AG09309 (cell line): ENCODE data around the gene PDPN.

ENCODE experiments used
- DNase-seq: peaks from one replicate; pipeline ENCODE4 v3.0.0-alpha.2; 2010; ENCODE audit warnings: low read depth
- H3K4me3 ChIP-seq: 2 replicates; pipeline ENCODE4 v1.5.1; 2011; ENCODE audit warnings: mild to moderate bottlenecking, low read depth, low read length, moderate library complexity; ENCODE audit not compliant: control insufficient read depth
- TF ChIP-seq, protein P1 (sequence below): IDR thresholded peaks from 2 replicates; pipeline ENCODE4 v1.5.1; 2011; ENCODE audit warnings: mild to moderate bottlenecking, low read depth, low read length, inconsistent platforms; ENCODE audit not compliant: insufficient read depth, control insufficient read depth; ENCODE audit errors: missing control alignments

PDPN gene

GRCh38 chr1:13584876-13585611 is 1.4 kb downstream of the PDPN start:
- DNase-seq, result no peak
- no peak overlapping the region for H3K4me3 ChIP-seq
- TF ChIP-seq, protein P1, sequence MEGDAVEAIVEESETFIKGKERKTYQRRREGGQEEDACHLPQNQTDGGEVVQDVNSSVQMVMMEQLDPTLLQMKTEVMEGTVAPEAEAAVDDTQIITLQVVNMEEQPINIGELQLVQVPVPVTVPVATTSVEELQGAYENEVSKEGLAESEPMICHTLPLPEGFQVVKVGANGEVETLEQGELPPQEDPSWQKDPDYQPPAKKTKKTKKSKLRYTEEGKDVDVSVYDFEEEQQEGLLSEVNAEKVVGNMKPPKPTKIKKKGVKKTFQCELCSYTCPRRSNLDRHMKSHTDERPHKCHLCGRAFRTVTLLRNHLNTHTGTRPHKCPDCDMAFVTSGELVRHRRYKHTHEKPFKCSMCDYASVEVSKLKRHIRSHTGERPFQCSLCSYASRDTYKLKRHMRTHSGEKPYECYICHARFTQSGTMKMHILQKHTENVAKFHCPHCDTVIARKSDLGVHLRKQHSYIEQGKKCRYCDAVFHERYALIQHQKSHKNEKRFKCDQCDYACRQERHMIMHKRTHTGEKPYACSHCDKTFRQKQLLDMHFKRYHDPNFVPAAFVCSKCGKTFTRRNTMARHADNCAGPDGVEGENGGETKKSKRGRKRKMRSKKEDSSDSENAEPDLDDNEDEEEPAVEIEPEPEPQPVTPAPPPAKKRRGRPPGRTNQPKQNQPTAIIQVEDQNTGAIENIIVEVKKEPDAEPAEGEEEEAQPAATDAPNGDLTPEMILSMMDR, result no peak

GRCh38 chr1:13585612-13585991 is 2.0 kb downstream of the PDPN start:
- DNase-seq, result no peak
- H3K4me3 ChIP-seq, result no peak overlapping the region
- TF ChIP-seq, protein P1, result no peak

DNA sequence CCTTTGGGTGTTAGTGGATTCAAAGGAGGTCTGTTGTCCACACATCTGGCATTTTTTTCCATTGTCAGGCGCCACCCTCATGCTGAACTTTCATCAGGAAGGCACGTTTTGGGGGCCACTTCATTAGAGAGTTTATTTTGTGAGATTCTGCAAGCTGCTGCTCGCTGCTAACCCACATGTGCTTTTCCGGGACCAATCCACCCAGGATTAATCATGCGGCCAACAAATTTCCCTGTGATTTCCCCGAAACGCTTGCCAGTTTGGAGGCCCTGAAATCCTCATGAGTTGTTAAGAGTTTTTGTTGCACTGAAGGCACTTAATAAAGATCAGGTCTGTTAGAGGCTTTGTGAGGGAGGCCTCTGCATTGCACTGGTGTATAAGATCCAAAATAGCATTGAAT is 2.4 kb downstream of the PDPN start:
- TF ChIP-seq, protein P1, result no peak
- H3K4me3 ChIP-seq, result no peak overlapping the region
- no peak for DNase-seq

DNA sequence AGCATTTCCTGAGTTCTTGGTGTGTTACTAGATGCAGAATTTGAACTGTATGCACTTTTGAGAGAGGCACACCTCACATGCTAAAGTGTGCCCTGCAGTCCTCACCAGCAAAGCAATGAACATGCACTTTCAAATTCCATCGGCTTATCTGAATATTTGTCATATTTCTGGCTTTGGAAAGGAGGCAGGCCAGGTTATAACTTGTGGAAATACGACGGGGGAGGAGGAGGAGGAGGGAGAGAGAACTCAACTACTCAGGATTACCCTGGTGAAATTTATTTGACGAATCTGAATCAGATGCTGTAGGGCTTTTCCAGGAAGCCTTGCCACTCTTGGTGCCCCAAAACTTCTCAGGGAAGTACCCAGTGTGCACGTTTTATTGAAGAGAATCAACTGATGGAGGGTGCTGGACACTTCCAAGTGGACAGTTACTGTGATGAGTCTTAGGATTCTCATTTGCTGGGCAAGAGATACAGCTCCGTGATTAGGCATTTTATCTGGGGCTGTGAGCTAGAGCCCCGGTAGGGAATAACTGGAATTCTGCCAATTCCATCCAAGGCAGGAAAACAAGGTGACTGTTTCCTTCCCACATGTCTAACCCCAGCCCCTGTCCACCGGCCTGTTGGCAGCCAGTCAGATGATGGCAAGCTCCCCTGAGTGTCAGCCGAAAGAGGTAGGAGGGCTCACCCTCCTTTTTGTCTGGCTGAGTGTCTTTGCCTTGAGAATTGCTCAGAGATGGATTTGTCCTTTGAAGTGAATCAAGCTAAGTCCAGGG is 3.8 kb downstream of the PDPN start:
- DNase-seq, result no peak
- H3K4me3 ChIP-seq, result no peak overlapping the region
- TF ChIP-seq, protein P1, result no peak

- DNase-seq, result no peak
- H3K4me3 ChIP-seq, result no peak overlapping the region
- TF ChIP-seq, protein P1, result no peak
Measured at GRCh38 chr1:13588946-13589796, 5.5 kb downstream of the PDPN start.

GRCh38 chr1:13590486-13590885 is 6.9 kb downstream of the PDPN start:
- no peak overlapping the region for H3K4me3 ChIP-seq
- no peak for DNase-seq
- TF ChIP-seq, protein P1, result no peak
